Right hindlimb (tissue), 1 donor: Measurements from ENCODE around the gene NDUFAF7.
"Not testable (repeated sequence)": the region's sequence is repeated elsewhere in the genome, so short reads cannot be mapped to it uniquely, and the experiment has no call there.

Experiments used
- DNase-seq: peaks from one replicate; pipeline ENCODE4 v3.0.0-alpha.2; 2018

The NDUFAF7 gene, protein sequence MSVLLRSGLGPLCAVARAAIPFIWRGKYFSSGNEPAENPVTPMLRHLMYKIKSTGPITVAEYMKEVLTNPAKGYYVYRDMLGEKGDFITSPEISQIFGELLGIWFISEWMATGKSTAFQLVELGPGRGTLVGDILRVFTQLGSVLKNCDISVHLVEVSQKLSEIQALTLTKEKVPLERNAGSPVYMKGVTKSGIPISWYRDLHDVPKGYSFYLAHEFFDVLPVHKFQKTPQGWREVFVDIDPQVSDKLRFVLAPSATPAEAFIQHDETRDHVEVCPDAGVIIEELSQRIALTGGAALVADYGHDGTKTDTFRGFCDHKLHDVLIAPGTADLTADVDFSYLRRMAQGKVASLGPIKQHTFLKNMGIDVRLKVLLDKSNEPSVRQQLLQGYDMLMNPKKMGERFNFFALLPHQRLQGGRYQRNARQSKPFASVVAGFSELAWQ

DNA sequence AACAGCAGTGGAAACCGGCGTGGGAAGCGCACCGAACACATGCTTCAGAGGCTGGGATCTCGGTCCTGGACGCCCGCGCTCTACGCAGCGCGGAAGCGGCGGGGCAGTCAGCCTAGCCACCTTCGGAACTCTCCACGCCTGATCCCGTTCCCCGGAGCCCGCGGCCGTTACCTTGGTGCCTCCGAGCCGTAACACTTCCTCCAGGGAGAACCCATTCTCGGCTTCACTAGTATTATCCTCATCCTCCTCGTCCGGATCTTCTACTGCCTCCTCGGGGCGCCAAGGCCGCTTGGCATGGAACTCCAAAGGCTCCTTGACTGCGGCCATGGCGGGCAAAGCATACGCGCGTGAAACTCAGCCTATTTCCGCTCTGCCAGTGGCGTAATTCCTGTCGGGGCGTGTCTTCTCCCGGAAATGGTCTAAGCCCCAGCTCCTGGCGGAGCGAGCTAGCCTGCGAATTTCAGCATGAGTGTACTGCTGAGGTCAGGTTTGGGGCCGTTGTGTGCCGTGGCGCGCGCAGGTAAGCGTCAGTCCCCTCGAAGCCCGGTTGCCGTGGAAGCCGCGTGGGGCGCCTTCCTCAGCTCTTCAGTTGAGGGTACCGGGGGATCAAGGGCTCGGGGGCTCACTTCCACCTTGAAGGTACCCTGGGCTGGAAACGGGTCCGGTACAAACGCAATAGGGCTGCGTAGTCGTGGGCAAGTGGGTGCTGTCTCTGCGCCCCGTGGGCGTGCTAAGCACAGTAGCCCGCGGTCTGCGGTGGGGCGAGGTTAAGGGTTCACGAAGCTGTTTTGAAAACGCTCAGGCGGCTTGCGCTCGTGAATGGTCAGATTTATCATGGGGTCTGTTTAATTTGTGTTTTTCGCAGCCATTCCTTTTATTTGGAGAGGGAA is at the start of gene NDUFAF7, which contains the start of gene CEBPZ:
NDUFAF7 (plus strand) TSS at position 418 of the 890 bp plus-strand sequence; CDS start at position 466, 48 bp downstream.
CEBPZ (minus strand) TSS at position 356 of the 890 bp plus-strand sequence; CDS start at position 327, 29 bp downstream.
- DNase-seq: peak; percentile 95

DNA sequence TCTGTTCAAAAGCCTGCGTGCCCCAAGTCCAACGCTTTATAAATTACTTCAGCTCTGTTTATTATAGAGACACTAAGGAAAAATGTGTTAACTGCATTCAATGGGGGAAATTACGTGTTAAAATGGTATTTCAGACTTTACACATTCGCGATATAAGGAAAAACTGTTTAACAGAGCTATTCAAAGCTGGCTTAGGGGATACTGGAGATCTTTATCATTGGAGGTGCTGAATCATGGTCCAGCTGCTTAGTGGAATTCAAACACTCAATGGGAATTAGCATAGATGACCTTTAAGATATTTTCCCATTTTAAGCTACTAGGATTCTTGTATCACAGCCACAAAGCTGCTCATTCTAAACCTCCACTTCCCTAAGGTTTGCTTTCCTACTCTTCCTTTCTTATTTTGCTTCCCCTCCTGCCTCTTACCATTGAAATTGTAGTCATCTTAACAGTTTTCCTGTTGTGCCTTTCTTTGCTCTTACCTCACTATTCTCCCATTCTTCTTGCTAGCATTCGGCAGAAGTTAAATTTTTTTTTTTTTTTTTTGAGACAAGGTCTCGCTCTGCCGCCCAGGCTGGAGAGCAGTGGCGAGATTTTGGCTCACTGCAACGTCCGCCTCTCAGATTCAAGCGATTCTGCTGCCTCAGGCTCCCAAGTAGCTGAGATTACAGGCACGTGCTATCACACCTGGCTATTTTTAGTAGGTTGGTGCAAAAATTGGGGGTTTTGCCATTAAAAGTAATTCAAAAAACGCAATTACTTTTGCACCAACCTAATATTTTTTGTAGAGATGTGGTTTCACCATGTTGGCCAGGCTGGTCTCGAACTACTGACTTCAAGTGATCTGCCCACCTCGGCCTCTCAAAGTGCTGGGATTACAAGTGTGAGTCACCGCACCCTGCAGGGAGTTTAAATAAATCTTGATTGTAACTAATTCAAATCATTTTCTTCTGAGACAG is 49.5 kb upstream of the NDUFAF7 start:
- DNase-seq: no peak

DNA sequence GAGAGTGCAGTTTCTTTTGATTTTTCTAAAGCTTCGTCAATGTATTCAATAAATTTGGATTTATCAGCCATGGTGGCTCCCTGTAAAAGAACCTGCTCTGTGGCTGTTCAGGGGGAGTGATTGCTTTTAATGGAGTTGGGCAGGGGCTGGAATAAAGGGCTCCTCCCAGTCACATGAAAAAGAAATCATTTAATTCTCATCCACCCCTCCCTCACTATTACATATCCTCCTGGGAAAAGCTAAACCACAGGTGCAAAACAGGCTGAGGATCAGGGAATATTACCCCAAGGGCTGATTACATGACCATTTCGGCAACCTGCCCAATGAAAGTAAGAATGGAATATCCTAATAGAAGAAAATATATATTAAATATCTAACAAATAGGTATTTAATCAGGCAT is 42.9 kb upstream of the NDUFAF7 start, which contains the start of gene SULT6B1:
SULT6B1 (minus strand) TSS at position 101 of the 400 bp plus-strand sequence; CDS start at position 71, 30 bp downstream.
- no peak for DNase-seq

DNA sequence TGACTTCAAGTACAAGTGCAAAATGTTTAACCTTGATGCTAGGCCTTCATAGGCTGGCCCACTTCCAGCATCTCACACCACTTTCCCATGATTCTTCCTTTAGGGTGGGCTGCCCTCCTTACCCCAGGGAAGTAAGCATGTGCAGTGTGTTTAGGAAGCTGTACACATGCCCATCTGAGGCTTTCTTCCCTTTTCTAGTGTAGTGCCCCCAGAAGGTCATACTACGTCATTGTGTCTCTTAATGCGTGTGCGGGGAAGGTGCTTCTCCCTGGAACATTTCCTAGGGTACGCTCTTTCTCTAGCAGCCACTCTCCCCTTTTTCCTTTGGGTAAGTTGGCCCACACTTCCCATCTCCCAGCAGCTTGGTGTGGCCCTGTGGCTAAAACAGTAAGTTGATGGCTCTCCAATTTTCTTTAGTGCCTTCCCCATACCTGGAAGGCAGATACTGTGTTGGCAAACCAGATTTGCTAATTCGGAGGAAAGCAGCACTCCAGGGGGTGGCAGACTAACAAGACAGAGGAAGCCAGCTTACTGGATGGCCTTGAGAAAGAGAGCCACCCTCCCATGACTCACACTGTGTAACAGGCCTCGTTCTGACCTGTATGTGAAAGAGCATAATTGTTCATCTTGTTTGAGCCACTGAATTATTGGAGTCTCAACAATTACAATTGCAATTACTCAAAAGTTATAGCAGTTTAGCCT is 41.9 kb upstream of the NDUFAF7 start:
- DNase-seq: no peak

DNA sequence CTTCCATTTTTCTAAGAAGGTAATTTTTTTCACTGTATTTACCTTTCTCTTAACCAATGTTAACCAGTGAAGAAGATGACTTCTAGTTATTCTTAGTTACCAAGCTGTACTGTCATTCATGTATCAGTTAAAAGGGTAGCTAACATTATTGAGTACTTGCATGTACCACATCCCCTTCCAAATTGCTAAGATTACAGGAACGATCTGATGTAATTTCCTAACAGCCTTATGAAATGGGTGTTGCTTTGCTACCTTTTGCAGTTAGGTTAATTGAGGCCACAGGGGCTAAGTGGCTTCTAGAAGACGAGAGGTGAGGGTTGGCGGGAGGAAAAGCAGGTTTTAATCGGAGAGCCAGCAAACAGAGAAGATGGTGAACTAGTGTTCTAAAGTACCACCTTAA is 41.2 kb upstream of the NDUFAF7 start:
- no peak for DNase-seq

DNA sequence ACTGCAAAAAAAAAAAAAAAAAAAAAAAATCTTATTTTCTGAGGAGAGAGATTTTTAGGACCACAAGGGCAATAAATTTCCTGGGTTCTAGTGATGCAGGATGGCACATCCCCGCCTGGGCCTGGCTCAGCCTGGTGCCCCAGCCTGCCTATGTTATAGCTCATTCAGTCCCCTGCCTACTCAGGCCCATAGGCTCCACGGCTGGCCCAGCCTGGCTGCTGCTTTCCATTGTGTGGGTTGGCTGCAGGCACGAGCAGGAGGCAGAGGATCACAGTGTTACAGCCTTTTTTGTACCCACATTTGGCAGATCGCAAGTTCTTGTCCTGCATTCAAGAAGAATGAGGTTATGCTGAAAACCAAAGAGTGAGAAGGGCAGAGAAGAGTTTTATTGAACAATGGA is 40.2 kb upstream of the NDUFAF7 start:
- DNase-seq: no peak

DNA sequence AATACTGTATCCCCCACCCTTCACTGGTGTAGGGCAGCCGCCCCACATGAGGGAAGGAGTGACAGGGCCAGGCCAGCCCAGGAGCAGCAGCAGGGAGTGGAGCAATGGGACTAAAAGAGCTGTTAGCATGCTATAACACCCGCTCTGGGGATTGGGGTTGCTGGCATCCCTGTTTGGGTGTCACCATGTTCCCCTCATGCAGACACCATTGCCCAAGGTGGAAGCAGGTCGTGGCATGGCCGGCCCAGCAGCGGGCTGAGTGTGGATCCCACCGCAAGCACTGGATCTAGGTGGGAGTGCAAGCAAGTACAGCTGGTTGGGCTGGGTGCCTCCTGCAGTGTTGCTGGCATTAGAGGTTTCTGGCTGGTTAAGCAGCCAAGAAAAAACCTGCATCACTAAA is 39.7 kb upstream of the NDUFAF7 start:
- no peak for DNase-seq

DNA sequence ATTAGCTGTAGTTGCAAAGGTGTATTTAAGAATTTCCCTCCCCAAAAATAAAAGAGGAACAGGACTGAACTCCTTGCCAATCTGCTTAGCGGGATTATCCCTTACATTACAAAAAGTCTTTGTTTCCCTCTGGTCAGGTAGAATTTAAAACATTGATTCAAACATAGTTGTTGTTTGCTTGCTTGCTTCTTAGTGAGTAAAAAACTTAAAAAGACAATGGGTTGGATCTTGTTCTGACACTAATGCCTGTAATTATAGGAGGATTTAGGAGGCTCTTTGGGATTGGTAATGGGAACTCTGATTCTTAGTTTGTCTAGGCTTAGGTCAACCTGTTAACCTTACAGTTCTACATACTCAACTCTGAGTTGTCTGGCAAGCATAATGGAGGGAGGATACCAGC is 38.9 kb upstream of the NDUFAF7 start:
- DNase-seq: no peak

DNA sequence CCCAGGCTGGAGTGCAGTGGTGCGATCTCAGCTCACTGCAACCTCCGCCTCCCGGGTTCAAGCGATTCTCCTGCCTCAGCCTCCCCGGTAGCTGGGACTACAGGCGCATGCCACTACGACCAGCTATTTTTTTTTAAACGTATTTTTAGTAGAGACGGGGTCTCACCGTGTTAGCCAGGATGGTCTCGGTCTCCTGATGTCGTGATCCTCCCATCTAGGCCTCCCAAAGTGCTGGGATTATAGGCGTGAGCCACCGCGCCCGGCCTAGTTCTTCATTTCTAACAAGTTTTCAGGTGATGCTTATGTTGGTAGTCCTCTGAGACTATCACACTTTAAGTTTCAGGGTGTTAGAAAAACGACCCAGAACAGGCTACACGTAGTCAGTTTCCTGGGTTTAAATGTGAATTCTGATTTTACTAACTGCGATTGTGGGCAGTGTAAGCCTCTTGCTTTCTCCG is 35.6 kb upstream of the NDUFAF7 start:
- not testable (repeated sequence) for DNase-seq

DNA sequence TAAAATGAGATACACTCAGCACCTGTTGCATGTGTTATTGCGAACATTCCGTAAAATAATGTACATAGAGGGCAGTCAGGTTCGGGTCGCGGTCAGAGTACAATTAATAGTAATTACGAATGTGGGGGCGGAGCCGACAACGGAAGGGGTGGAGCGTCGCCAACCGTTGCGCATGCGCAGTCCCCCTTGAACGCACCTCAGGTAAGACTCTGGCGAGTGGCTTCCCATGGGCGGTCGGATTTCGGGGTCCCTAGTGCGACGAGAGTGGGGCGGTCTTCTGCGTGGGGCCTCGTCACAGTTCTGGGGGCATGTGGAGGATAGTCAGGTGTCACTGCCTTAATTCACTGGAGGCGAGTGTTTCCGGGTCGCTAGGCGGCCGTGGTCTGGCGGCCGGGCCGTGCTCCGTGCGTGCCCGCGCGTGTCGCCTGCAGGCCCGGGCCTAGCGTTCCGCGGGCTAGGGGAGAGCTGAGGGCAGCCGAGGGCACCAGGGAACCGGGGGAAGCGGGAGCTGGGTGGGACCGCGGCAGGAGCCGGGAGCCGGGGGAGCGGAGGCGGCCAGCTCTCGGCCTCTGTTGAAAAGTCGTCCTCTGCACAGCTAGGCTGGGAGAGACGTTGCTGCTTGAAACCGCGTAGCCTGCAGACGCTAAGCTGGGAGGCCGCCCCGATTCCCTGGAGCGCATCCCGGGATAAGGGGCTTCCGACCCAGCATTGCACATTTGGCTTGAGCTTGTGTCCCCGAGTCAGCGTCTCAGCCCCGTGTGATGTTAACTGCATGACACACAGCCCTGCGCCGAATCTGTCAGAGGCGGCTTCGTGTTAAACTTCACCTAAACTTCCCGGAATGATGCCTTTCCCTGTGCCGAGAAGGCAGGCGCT is 34.9 kb upstream of the NDUFAF7 start, which contains the start of gene CEBPZOS:
CEBPZOS (plus strand) TSS at position 177 of the 876 bp plus-strand sequence. CDS start 3,209 bp downstream, outside the sequence.
- peak; percentile 88 for DNase-seq

DNA sequence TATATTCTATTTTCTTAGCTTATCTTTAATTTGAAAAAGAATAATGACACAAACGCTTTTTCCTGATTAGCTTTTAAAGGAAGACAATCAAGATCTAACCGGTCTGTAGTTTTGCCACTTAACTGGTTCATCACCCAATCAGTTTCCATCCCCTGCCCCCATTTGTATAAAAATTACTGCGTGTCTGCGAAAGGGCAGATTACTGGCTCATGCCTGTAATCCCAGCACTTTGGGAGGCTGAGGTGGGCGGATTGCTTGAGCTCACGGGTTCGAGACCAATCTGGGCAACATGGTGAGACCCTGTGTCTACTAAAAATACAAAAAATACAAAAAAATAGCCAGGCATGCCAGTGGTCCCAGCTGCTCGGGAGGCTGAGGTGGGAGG is 32.8 kb upstream of the NDUFAF7 start:
- DNase-seq: no peak

DNA sequence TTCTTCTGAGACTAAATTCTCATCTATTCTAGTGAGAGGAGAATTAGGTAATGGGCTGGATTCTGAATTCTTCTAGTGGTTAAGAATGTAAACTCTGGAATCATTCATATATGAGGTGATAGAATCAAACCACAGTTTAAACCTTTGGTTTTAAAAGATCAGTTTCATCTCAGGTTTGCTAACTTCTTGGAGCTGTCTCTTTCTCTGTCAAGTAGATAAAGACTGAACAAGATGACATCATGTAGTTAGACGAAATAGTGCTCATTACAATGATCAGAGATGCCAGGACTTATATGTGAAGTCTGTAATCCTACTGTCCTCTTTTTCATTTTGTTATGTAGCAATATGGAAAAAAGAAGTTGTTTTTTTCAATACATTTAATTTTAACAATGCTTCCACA is 30.2 kb upstream of the NDUFAF7 start:
- DNase-seq: no peak

DNA sequence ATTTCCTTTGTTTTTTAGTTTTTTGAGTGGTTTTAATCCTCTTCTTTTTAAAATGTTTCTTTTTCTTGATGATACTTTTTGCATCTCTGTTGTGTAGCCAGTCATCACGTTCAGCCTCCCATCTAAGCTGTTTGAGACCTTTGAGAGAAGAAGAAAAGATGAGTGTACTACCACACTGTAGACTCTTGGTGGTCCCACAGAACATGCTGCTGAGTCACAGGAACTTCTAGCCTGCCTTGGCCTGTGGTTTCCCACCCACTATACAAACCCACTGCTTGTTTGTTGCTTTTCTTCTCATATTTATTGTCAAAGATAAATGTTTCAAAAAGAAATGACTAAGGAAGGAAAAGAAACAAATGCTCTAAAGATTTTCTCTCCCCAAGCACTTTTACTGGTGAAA is 29.7 kb upstream of the NDUFAF7 start:
- DNase-seq: no peak

DNA sequence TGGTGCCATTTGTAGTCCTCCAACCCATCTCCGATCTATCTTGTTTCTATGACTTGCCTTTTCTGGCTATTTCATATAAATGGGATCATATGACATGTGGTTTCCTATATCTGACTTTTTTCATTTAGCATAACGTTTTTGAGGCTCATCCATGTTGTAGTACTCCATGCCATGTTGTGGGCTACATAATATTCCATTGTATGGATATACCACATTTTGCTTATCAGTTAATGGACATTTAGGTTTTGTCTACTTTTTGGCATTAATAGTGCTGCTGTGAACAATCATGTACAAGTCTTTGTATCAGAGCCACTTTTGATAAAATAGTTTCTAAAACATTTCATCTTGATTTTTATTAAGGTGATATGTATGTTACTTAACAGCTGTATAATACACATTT is 27.8 kb upstream of the NDUFAF7 start:
- no peak for DNase-seq

DNA sequence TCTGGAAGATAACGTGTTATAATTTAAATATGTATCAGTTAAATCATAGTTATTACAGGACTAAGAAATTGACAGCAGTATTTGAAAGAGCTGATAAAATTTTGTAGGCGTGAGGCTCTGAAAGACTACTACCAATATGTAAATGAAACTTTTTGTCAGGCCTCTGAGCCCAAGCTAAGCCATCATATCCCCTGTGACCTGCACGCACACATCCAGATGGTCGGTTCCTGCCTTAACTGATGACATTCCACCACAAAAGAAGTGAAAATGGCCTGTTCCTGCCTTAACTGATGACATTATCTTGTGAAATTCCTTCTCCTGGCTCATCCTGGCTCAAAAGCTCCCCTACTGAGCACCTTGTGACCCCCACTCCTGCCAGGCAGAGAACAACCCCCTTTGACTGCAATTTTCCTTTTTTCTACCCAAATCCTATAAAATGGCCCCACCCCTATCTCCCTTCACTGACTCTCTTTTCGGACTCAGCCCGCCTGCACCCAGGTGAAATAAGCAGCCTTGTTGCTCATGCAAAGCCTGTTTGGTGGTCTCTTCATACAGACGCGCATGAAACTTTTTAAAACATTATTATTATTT is 26.3 kb upstream of the NDUFAF7 start:
- DNase-seq: not testable (repeated sequence)

DNA sequence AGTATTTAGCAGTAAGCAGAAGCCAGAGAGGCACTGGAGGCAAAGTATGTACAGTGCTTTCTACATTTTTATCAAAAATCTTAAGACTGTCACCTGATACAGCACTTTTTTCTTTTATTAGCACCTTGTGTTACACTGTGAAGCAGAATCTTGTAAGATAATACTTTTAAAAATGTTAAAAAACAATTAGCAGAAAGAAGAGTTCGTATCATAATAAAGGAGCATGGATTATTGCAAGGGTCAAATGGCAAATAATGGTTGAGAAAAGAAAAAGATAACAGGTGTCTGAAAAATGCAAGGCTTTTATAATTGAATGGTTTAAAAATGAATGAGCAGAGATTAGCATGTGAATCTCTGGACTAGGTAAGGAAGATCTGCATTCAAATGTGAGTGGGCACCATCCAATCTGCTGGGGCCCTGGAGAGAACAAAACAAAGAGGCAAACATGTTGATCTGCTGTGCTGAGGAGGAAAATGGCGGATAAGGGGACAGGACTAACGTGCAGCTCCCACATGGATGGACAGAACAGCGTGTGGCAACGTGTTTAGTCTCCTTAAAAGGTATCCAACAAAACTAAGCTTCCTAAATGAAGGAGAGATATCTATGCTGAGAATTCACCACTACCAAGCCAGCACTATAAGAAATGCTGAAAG is 25.6 kb upstream of the NDUFAF7 start:
- DNase-seq: no peak

DNA sequence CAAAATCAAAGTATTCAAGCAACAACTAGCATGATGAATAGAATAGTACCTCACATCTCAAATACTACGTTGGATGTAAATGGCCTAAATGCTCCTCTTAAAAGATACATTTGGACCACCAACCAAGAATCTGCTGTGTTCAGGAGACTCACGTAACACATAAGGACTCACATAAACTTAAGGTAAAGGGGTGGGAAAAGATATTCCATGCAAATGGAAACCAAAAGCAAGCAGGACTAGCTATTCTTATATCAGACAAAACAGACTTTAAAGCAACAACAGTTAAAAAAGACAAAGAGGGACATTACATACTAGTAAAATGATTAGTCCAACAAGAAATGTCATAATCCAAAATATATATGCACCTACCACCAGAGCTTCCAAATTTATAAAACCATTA is 24.7 kb upstream of the NDUFAF7 start:
- DNase-seq: not testable (repeated sequence)

DNA sequence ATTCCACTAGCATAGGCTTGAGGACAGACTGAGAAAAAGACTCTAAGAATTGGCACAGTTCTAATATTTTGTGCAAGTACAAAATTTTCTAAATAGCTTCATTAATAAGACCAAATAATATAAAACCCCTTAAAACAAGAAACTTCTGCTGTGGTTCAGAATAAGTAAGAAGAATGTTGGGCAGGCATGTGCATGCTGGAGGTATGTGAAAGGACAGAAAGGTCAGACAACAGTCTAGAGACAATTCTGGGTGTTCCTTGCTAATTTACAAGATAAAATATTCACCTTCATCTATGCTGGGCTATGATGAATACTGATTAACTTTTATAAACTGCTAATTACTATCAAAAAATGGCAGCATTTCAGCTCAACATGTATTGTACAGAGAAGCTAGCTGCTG is 20.2 kb upstream of the NDUFAF7 start:
- DNase-seq: no peak

DNA sequence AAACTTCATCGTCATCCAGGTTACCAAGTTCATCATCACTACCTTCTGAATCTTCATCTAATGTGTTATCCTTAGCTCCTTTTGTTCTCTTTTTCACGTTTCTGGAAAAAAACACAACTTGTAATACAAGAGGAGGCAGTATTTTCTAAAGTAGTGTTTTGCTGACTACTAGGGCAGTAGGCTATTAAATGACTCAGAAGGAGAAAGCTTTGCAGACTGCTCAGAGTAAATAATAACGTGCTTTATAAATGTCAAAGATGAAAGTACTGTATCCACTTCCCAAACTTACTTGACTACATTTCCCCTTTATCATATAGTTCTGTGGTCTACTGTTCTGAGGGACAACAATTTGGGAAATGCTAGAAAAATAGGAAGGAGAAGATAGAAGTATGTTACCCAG is 19.5 kb upstream of the NDUFAF7 start:
- no peak for DNase-seq
